AG10803 (cell line): Measurements from ENCODE around the gene DCPS.
A peak's percentile ranks its signal among the peaks of the same experiment; 100 is the strongest.
"Not testable (repeated sequence)": the region's sequence is repeated elsewhere in the genome, so short reads cannot be mapped to it uniquely, and the experiment has no call there.

Experiments used
- DNase-seq: peaks from one replicate; pipeline ENCODE4 v3.0.0; 2010; ENCODE audit warnings: low read depth
- H3K4me3 ChIP-seq: 2 replicates; pipeline ENCODE4 v1.5.1; 2011; ENCODE audit warnings: mild to moderate bottlenecking, low read length, control low read depth
- TF ChIP-seq, protein P1 (sequence below): conservative IDR thresholded peaks from 2 replicates; pipeline ENCODE4 v1.5.1; 2011; ENCODE audit warnings: mild to moderate bottlenecking, low read length, control low read depth, inconsistent platforms

The DCPS gene

GRCh38 chr11:126344141-126345080 is 40.6 kb downstream of the DCPS start:
- no peak overlapping the region for H3K4me3 ChIP-seq
- TF ChIP-seq, protein P1, sequence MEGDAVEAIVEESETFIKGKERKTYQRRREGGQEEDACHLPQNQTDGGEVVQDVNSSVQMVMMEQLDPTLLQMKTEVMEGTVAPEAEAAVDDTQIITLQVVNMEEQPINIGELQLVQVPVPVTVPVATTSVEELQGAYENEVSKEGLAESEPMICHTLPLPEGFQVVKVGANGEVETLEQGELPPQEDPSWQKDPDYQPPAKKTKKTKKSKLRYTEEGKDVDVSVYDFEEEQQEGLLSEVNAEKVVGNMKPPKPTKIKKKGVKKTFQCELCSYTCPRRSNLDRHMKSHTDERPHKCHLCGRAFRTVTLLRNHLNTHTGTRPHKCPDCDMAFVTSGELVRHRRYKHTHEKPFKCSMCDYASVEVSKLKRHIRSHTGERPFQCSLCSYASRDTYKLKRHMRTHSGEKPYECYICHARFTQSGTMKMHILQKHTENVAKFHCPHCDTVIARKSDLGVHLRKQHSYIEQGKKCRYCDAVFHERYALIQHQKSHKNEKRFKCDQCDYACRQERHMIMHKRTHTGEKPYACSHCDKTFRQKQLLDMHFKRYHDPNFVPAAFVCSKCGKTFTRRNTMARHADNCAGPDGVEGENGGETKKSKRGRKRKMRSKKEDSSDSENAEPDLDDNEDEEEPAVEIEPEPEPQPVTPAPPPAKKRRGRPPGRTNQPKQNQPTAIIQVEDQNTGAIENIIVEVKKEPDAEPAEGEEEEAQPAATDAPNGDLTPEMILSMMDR = no peak
- no peak for DNase-seq

- DNase-seq = no peak
- no peak overlapping the region for H3K4me3 ChIP-seq
- TF ChIP-seq, protein P1 = no peak
These were observed 41.4 kb downstream of the DCPS start for GRCh38 chr11:126345283-126345682.

DNA sequence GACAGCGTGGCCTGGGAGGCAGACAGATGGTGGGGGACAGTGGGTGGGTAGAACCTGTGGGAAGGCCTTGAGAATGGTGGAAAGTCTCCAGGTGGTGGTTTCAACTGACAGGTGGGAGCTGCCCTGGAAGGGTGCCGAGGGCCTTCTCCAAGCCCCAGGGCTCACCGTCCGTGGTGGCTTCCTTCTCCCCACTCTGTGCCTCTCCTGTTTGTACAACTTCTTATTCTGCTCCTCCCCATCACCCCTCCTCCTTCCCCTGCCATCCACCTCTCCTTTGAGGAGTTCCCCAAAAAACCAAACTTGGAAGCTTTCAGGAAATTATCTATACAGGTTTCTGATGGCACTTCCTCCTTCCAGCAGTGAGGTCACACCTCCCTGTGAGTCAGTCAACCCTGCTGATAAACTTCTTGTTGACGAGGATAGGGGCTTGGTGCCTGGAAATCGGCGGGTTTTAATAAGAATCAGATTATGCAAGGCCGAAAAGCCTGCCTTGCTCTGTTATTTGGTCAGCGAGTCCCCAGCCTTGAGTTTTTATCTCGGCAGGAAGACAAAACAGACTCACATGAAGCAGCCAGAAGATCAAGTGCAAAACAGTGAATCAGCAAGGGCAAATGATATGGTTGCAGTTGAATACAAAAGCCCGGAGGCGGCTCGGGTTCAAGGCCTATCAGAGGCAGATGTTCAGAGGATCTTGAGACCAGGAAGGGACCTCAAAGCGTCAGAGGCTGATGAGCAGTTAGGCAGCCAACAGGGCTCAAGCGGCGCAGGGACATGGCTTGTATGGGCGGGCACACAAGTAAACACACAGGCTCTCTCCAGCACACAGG is 42.1 kb downstream of the DCPS start:
- peak; percentile 78 for DNase-seq
- no peak overlapping the region for H3K4me3 ChIP-seq
- TF ChIP-seq, protein P1 = no peak

- DNase-seq = no peak
- TF ChIP-seq, protein P1 = no peak
- H3K4me3 ChIP-seq = no peak overlapping the region
These were observed 42.7 kb downstream of the DCPS start for GRCh38 chr11:126346586-126346940.

DNA sequence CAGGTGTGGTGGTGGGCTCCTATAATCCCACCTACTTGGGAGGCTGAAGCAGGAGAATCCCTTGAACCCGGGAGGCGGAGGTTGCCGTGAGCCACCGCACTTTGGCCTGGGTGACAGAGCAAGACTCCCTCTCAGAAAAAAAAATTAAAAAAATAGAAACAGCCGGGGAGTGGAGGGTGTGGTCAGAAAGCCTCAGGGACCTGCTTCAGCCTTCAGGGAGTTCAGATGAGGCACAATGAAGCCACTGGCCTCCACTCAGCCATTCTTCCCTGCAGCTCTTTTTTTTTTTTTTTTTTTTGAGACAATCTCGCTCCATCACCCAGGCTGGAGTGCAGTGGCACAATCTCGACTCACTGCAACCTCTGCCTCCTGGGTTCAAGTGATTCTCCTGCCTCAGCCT is 43.1 kb downstream of the DCPS start:
- H3K4me3 ChIP-seq, DNase-seq: not testable (repeated sequence)

- no peak for DNase-seq
- TF ChIP-seq, protein P1 = no peak
- no peak overlapping the region for H3K4me3 ChIP-seq
These were observed 44.1 kb downstream of the DCPS start for GRCh38 chr11:126347751-126348668.
